ENCODE results near the gene HNRNPM. TPM values are rescaled to one million over a fixed set of nuclear protein-coding genes. Genes with fewer than 3 reads are reported as not detected.
A peak's percentile ranks its signal among the peaks of the same experiment; 100 is the strongest.
"Not testable (repeated sequence)": the region's sequence is repeated elsewhere in the genome, so short reads cannot be mapped to it uniquely, and the experiment has no call there.

HNRNPM gene
- total RNA-seq, 2 experiments from 2014 or later: 269 to 272 TPM

GRCh38 chr19:8441725-8442544 lies 2.8 kb upstream of the HNRNPM start:
- Histone ChIP-seq H3K9me3 (ENCODE audit: control insufficient read depth in 1 of 2, insufficient read depth in 1 of 2, low read length in 2 of 2) (no peaks in the 10 kb centered on the region), H3K4me3 (ENCODE audit: low read length) (no peak overlapping the region), H3K36me3 (ENCODE audit: insufficient read depth, low read length) (peaks cover 15% of the 10 kb centered on the region), H3K27me3 (ENCODE audit: control insufficient read depth in 1 of 2, insufficient read depth in 2 of 2, low read length in 2 of 2) (no peaks in the 10 kb centered on the region), H3K4me1 (ENCODE audit: insufficient read depth, low read length) (peaks cover 24% of the 10 kb centered on the region), H3K27ac (ENCODE audit: low read depth in 1 of 2, low read length in 2 of 2) (no peak overlapping the region)
- Mint-ChIP-seq H3K36me3 (ENCODE audit: low read depth) (peaks cover 25% of the 10 kb centered on the region), H3K27ac (no peak overlapping the region), H3K27me3 (no peaks in the 10 kb centered on the region), H3K4me1 (ENCODE audit: low read depth) (peaks cover 23% of the 10 kb centered on the region), H3K9me3 (no peaks in the 10 kb centered on the region), H3K4me3 (peak overlapping the region; percentile 70)
- TF ChIP-seq CTCF (IDR thresholded peaks at IDR 0.05): no peak
- ATAC-seq (ENCODE audit: poor library complexity): no peak
- no peak for DNase-seq
- CTCF ChIA-PET: no interaction called here
- intact Hi-C loops (cut with DNase I, micrococcal nuclease): no loop called here
- POLR2A ChIA-PET: no interaction called here

DNA sequence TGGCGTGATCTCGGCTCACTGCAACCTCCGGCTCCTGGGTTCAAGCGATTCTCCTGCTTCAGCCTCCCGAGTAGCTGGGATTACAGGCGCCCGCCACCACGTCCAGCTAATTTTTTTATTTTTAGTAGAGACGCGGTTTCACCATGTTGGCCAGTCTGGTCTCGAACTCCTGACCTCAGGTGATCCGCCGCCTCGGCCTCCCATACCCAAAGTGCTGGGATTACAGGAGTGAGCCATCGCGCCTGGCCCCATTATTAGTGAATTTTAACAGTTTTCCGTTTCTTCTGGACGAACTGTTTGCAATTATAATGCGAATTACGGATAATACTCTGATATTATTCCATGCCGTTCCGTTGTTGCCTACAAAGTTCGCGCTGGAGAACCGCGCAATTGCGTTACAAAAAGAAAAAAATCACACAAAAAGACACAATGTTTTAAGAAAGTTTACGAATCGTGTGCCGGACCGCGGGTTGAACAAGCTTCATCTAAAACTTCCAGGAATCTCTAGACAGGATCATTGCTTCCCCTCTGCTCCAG lies 567 bp upstream of the HNRNPM start:
- Mint-ChIP-seq H3K4me3 (peak overlapping the region; percentile 100), H3K4me1 (ENCODE audit: low read depth) (peaks cover 43% of the 10 kb centered on the region), H3K36me3 (ENCODE audit: low read depth) (peaks cover 43% of the 10 kb centered on the region), H3K27ac (peak overlapping the region; percentile 98)
- Histone ChIP-seq H3K4me1 (ENCODE audit: insufficient read depth, low read length) (peaks cover 46% of the 10 kb centered on the region), H3K27ac (ENCODE audit: low read depth in 1 of 2, low read length in 2 of 2) (peak overlapping the region; percentile 52 to 93), H3K36me3 (ENCODE audit: insufficient read depth, low read length) (peaks cover 15% of the 10 kb centered on the region), H3K4me3 (ENCODE audit: low read length) (peak overlapping the region; percentile 97)
- not testable (repeated sequence) for DNase-seq; H3K27me3 Mint-ChIP-seq; H3K9me3 ChIP-seq (ENCODE audit: control insufficient read depth in 1 of 2, insufficient read depth in 1 of 2, low read length in 2 of 2); H3K27me3 ChIP-seq (ENCODE audit: control insufficient read depth in 1 of 2, insufficient read depth in 2 of 2, low read length in 2 of 2); H3K9me3 Mint-ChIP-seq; ATAC-seq (ENCODE audit: poor library complexity)
- CTCF ChIA-PET: interaction anchor here (1.1 to 2.3 kb wide), 4 partner anchors 31 to 137 kb away, joined by 3 to 7 read pairs (median 6); partner anchors contain the start of gene MARCHF2
- intact Hi-C loops (cut with DNase I, micrococcal nuclease): loop anchor here (1.0 to 2.0 kb wide), 3 partner anchors 31 to 70 kb away; partner anchors contain the start of genes MARCHF2 (in 1 of the 2), RAB11B (in 1 of the 2) and ZNF414 (in 1 of the 2)
- POLR2A ChIA-PET: interaction anchor here (0.6 to 4.7 kb wide), 27 partner anchors 8 to 387 kb away, joined by 3 to 47 read pairs (median 5); partner anchors contain the start of genes MARCHF2, MYO1F, NDUFA7 and RPS28

GRCh38 chr19:8445488-8446001 lies 770 bp downstream of the HNRNPM start:
- Histone ChIP-seq H3K9me3 (ENCODE audit: control insufficient read depth in 1 of 2, insufficient read depth in 1 of 2, low read length in 2 of 2) (no peaks in the 10 kb centered on the region), H3K4me3 (ENCODE audit: low read length) (peak overlapping the region; percentile 97), H3K27ac (ENCODE audit: low read depth in 1 of 2, low read length in 2 of 2) (peak overlapping the region; percentile 86 to 93), H3K4me1 (ENCODE audit: insufficient read depth, low read length) (peaks cover 58% of the 10 kb centered on the region), H3K36me3 (ENCODE audit: insufficient read depth, low read length) (peaks cover 19% of the 10 kb centered on the region), H3K27me3 (ENCODE audit: control insufficient read depth in 1 of 2, insufficient read depth in 2 of 2, low read length in 2 of 2) (no peaks in the 10 kb centered on the region)
- H3K27me3 Mint-ChIP-seq: no peaks in the 10 kb centered on the region
- no peak for TF ChIP-seq CTCF (IDR thresholded peaks at IDR 0.05)
- peaks cover 49% of the 10 kb centered on the region for H3K36me3 Mint-ChIP-seq (ENCODE audit: low read depth)
- H3K9me3 Mint-ChIP-seq: no peaks in the 10 kb centered on the region
- peak; percentile 2 for ATAC-seq (ENCODE audit: poor library complexity)
- POLR2A ChIA-PET: interaction anchor here (1.2 to 4.7 kb wide), 13 partner anchors 9 to 133 kb away, joined by 3 to 47 read pairs (median 7); partner anchors contain the start of genes MARCHF2 and ZNF414
- CTCF ChIA-PET: interaction anchor here (0.6 to 2.3 kb wide), 4 partner anchors 10 to 702 kb away, joined by 4 to 8 read pairs (median 6); partner anchors contain the start of gene MARCHF2
- H3K4me1 Mint-ChIP-seq (ENCODE audit: low read depth): peaks cover 51% of the 10 kb centered on the region
- peak overlapping the region; percentile 91 for H3K27ac Mint-ChIP-seq
- intact Hi-C loops (cut with DNase I, micrococcal nuclease): loop anchor here in 1 of 2 experiments (1.0 to 2.0 kb wide), 2 partner anchors 32 to 55 kb away; partner anchors contain the start of genes MARCHF2 and RAB11B
- peak; percentile 6 to 66 (median 29) for DNase-seq
- peak overlapping the region; percentile 94 for H3K4me3 Mint-ChIP-seq

Measured in CD4-positive, alpha-beta T cell (primary cell).